Effector CD8-positive, alpha-beta T cell (primary cell): Measurements from ENCODE around the gene LMAN2L.

Experiments
- DNase-seq: peaks from one replicate; lab custom pipeline; 2025; lab: John Stamatoyannopoulos, UW

LMAN2L gene

DNA sequence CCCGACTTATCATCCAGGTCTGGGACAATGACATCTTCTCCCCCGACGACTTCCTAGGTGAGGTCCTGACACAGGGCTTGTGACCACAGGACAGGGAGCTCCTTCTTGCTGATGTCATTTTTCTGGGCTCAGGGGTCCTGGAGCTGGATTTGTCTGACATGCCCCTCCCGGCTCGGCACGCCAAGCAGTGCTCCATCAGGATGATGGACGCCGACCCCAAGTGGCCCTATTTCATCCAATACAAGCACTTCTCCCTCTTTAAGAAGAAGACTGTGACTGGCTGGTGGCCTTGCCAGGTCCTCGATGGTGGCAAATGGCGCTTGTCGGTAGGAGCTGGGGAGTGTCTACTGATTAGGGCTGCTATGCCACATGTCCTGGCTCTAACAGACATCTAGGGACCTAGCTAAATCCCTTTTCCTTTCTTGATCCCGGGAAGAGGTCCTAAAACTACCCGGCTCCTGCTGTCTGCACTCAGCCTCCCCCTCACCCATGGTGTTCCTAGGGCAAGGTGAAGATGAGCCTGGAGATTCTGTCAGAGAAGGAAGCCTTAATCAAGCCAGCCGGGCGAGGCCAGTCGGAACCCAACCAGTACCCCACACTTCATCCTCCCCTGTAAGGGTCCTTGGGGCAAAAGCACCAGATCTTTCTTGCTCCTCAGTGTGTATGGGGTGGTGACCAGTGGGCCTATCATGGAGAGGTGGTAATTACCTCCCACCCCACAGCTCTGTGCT is 36.7 kb downstream of the LMAN2L start:
- no peak for DNase-seq

DNA sequence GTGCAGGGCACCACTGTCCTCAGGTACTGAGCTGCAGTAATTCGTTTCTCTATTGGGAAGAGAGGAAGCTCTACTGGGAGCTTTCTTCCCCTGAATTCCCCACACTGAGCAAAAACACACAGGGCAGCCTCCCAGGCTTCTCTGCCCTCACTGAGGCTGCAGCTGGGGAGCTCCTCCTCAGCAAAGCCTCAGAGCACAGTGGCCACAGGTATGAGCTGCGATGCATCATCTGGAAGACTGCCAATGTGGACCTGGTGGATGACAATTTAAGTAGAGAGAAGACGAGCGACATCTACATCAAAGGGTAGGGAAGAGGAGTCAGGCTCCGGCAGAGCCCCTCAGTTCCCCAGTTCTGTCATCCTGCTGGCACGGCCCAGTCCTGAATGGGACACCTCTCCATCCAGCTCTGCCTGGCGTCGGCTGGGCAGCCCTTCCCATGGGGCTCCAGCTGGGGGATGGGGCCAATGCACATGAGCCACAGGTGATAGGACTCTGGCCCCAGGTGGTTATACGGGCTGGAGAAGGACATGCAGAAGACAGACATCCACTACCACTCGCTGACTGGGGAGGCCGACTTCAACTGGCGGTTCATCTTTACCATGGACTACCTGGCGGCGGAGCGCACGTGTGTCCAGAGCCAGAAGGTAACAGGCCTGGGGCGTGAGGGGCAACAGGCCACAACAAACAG is 37.6 kb downstream of the LMAN2L start:
- DNase-seq: no peak

DNA sequence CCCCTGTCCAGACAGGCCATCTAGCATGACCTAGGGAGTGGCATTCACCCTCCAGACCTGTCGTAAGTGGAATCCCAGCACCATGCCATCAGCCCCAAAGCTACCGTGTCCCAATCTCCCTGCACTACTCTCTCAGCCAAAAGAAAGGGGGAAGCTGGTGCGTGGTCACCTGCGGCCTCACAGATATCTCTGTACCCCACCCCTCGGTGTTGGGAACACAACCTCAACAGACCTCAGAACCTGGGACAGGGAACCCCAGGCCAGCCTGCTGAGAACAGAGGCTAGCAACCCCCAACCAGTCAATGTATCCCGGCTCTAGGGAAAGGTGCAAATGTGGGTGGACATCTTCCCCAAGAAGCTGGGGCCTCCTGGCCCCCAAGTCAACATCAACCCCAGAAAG is 38.2 kb downstream of the LMAN2L start:
- no peak for DNase-seq

DNA sequence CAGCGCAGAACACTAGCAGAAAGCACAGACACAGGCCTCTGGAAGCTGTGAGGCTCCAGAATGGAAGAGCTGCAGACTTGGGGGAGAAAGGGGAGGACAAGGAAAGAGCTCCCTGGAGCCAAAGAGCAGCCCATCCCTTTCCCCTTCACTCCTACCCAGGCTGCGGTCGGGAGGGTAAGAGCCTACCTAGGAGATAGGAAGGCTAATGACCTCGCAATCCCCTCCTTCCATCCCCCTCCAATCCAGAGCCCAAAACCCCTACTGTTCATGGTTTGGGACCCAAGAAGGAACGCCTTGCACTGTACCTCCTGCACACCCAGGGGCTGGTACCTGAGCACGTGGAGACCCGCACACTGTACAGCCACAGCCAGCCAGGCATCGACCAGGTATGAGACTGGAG is 39.8 kb downstream of the LMAN2L start:
- no peak for DNase-seq

DNA sequence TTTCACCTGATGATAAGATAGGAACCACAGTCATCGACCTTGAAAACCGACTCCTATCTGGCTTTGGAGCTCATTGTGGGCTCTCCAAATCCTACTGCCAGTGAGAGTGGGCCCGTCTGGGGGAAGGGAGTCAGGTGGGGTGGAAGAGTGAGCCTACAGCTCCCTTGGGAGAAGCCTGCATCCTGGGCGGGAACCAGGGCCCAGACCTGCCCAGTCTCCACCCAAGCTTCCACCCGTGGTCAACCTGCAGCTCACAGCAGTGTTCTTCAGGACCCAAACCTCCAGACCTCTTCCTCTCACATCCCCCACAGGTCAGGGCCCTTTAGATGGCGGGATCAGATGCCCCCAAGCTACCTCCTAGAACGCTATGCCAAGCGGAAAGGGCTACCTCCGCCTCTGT is 40.2 kb downstream of the LMAN2L start:
- DNase-seq: no peak

DNA sequence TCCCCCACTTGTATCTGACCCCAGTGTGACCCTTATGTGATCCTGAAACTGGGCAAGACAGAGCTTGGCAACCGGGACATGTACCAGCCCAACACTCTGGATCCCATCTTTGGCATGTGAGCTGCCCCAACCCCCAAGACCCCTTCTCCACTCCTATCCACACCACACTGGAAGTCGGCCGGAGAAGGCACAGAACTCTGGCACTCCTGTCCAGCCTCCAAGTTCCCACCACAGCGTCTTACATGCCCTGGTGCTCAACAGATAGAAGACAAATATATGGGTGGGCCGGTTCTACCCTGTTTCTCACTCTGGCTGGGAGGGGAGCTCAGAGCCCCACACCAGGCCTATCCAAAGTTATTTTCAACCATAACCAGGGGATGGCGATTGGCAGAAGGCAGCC is 40.8 kb downstream of the LMAN2L start:
- DNase-seq: no peak

DNA sequence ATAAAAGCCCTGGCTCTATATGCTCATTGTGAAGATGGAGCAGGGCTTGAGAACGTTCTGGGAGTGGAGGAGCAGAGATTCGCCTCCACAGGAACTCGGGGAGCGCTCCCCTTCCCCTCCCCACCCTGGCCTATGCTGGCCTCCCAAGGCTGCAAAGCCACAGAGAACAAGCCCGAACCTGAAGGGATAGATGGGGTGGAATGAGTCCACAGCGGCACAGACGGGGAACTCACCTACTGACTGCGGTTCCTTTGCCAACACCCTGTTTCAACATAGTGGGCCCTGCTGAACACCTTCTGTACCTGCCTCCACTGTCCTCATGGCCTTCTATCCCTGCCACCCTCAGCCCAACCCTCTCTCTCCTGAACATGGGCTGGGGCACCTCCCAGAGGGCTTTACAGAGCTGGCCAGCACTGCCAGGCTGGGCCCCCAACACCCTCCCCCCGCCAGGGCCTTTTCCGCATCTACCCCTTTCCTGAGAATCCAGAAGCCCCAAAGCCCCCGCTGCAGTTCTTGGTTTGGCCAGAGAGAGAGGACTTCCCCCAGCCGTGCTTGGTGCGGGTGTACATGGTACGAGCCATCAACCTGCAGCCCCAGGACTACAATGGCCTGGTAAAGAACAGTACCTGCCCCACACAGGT is 41.5 kb downstream of the LMAN2L start:
- DNase-seq: no peak

DNA sequence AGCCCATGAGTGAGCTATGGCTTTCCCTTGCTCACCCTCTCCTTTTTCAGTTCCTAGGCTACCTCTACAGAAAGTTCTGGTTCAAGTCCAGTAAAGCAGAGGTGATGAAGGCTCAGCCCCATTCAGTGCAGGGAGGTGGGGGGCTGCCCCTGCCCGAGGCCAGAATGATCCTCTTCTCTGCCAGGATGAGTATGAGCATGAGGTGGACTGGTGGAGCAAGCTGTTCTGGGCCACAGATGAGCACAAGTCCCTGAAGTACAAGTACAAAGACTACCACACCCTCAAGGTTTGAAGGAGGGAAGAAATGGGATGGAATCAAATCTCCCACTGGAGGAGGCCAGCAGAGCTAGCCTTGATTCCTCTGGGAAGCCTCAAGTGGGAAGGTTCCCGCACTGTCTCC is 42.4 kb downstream of the LMAN2L start:
- no peak for DNase-seq

DNA sequence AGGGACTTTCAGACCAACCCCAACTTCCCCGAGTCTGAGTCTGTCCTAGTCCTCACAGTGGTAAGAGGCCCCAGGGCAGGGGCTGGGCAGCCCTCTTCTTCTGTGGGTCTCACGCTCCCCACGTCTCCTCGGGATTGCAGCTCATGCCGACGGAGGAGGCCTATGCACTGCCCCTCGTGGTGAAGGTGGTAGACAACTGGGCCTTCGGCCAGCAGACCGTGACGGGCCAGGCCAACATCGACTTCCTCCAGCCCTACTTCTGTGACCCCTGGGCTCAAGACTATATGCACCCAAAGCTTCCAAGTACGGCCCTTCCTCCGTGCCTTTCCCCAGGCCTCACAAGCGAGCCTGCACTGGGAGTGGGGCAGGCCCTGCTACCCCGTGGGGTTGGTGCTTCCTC is 44.3 kb downstream of the LMAN2L start:
- DNase-seq: no peak

DNA sequence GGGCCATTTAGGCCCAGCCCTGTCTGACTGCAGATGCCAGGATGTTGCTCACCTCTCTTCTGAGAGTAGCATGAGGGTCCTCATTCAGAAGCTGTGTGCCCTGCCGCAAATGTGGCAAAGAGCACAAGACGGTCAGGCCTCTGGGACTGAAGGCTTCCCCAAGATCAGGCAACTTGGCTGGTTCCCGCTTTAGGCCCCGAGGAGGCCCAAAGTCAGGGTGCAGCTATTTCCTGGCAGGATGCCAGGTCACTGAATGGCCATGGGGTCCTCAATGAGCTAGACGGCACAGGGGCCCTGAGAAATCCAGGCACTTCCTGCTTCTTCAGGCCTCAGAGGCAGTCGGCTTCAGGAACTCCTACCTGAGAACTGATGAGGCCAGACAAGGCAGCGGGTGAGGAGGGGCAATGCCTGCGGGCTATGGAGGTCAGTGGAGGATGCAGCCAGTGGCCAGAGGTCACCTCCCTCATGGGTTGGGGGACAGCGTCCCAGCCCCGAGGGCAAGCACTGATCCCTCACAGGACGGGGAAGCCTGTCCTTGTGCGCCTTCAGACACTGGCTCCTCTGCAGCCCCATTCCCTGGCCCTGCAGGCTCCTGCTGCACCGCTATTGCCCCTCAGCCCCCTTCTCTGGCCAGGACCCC is 44.9 kb downstream of the LMAN2L start:
- no peak for DNase-seq

DNA sequence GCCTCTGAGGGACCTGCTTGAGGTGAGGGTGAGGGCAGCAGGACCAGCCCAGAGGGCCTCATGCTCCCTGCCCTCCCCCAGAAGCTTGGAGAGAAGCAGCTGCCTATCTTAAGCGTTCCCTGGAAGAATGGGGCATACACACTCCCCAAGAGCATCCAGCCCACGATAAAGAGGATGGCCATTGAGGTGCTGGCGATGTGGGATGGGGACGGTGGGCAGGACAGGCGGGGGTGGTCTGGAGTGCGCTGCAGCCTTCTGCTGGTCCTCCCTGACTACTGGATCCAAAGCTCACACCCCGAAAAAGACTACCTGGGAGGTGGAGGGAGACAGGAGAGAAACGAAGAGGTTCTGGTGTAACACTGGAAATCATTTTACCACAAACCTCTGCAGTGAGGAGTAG is 45.6 kb downstream of the LMAN2L start:
- no peak for DNase-seq

DNA sequence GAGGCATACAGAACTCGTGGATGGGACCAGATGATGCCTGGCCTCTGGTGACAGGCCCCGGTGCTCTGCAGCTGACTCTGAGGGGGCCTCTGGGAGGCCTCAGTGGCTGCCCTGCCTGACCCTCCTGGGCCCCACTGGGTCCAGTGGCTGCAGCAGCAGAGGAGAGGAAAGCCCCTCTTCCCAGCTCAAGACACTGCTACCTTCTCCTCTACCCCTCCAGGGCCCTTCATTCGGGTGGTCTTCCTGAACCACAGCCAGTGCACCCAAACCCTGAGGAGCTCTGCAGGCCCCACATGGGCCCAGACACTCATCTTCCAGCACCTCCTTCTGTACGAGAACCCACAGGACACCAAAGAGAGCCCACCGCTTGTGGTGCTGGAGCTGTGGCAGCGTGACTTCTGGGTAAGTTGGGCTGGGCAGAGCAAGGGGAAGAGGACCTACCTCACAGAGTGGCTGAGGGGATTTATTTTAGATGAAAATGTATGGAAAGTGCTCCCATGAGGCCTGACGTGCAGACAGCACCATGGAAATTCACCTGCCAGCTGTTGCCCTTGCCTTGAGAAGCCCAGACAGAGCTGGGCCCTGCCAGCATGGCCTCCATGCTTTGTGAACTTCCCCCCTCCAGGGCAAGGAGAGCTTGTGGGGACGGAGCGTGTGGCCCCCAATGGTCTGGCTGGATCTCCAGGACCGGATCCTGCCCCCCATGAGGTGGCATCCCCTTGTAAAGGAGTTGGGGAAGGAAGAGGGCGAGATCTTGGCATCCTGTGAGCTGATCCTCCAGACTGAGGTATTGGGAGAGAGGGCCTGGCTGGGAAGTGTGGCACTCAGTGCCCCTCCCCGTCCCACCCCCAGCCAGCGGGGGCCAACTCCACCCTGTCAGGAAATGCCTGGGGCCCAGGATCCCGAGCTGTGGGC is 46.3 kb downstream of the LMAN2L start:
- no peak for DNase-seq

DNA sequence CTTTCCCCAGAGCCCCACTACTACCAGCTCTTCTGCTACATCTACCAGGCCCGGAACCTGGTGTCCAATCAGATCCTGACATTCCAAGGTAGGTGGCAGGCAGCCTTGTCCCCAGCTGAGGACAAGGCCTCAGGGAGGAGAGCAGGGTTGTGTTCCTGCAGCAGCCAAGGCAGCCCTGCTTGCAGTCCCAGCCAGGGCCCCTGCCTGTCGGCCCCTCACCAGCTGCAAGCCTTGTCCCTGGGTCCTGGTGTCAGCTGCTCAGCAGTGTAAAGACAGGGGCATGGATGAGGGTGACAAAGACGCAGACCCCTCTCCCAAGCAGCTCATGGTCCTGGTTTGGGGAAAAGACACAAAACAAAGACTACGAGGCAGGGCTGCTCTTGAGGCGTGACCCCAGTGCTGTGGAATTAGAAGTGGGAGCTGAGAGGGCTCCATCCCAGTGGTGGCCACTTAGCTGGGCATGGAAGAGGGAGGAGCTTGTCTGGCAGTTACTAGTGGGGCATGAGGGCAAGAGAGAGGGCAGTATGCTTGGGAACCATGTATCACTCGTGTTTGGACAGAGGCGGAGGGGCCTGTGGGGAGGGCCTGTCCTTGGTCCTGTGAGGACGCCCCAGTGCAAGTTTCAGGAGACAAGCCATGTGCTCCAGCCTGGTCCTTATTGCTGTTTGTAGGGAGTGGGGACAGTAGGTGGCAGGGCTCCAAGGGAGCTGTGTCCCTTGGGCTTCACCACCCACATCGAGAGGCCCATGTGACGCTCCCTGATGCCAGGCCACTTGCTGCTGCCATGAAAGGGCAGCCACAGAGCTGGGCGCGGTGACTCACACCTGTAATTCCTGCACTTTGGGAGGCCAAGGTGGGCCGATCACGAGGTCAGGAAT is 47.5 kb downstream of the LMAN2L start:
- DNase-seq: no peak

DNA sequence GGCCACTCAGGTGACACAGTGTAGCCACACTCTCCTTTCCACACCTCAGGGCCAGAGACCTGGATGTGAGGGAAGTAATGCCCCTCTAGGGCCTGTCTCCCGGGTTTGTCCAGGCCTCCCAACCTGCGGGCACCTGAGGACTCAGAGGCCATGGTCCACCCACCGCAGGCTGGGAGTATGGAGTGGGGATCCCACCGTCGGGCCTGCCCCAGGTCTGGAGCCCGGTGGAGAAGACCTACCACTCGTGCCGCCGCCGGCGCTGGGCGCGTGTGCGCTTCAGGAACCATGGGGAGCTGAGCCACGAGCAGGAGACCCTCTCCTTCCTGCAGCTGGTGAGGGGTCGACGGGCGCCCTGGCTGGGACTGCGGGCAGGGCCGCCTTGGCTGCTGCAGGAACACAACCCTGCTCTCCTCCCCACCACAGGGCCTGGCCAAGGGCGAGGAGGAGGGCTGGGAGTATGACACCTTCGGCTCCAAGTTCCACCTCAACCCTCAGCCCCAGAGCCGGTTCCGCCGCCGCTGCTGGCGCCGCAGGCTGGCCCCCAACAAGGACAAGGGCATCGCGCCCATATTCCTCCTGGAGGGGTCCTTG is 48.7 kb downstream of the LMAN2L start:
- DNase-seq: no peak

DNA sequence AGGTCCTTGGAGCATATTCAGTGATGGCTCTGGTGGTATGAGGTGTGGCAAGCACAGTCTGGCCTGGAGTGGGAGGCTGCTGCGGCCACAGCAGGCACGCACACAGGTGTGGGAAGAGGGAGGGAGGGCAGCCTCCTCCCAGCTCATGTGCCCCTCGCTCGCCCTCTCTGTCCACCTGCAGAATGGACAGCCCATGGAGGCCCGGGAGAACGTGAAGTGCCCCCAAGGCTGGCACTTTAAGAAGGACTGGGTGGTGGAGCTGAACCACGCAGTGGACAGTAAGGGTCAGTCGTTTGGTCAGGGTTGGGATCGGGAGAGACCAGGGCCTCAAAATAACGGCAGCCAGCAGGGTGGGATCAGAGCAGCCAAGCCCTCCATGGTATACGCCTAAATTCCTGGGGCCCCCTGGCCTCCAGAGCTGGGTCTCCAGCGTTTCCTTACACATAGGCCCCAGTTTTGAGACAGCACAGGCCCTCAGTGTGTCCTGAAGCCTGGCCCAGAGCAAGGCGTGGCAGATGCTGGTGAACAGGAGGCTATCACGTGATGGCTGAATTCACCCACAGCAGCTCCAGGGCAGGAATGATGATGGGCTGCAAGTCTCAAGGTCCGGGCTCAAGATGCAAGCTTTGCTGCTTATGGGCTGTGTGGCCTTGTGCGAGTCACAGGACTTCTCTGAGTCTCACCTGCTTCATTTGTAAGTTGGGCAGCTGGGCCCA is 49.4 kb downstream of the LMAN2L start:
- DNase-seq: no peak

DNA sequence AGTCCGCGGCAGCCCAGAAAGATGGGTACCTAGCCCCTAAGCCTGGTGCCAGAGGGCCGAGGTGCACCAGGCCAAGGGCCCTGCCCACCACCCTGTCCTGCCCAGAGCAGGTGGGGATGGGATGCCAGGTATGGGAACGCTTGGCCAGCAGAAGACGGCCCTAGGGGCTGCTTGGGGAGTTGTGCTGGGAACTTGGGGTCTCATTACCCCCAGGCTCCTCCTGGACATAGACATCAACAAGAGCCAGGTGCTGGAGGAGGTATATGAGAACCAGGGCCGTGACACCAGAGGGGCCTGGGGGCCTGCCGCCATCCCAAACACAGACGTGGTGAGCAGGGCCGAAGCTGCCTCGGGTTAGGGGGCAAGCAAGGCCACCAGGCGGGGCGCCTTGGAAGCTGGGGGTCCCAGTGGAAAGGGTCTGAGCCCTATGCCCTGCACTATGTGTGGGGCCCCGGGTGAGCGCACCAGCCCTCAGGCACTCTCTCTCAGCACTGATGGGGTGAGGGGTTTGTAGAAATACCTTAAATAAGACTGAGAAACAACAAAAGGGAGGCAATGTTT is 50.4 kb downstream of the LMAN2L start:
- no peak for DNase-seq

DNA sequence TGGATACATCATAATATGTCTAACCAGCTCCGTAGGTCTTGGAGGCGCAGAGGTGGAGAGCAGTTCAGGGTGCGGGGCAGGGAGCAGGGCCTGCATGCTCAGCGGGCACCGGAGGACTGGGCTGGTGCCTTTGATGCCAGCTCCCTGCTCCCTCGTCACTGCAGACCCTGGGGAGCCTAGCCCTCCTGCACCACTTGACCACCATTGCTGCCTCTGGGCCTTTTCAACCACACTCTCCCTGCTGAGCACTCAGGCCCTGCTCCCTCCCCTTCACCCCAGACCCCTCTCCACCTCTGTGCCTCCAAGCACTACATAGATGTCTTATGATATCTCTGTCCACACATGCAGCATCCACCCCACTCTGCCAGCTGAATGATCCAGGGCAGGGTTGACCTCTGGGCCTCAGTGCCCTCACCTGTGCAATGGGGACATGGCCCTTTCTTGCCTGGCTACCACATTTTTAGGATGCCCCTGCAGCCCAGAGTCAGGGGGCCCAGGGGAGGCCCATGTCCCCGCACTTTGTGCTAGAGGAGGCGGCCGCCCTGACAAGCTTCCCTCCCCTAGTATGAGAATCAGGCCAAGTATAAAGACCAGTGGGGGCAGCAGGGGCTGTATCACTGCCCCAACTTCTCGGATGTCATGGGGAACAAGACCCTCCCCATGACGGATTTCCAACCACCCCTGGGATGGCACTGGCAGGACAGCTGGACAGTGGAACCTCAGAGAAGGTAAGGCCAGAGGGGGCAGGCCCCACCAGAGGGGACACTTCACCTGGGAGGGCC is 51.0 kb downstream of the LMAN2L start:
- no peak for DNase-seq
